AG04450 (cell line): ENCODE results near the gene TMEM232. TPM values are rescaled to one million over a fixed set of nuclear protein-coding genes. Genes with fewer than 3 reads are reported as not detected.
"Not testable (repeated sequence)": the region's sequence is repeated elsewhere in the genome, so short reads cannot be mapped to it uniquely, and the experiment has no call there.

Experiments
- CTCF ChIA-PET: fragments of 300-600, 350-600 bp; formaldehyde crosslinking; extraction: SDS; loops from one replicate; lab custom pipeline; 2022; ENCODE audit warnings: antibody characterized with exemption, inconsistent platforms; lab: Charles Lee
- POLR2A ChIA-PET: fragments of 350-600 bp; formaldehyde crosslinking; extraction: SDS; loops from one replicate; lab custom pipeline; 2021; ENCODE audit warnings: antibody characterized with exemption, inconsistent platforms; lab: Yijun Ruan, JAX
- DNase-seq: peaks from one replicate; pipeline ENCODE4 v3.0.0-alpha.2; 2011; ENCODE audit warnings: low read depth, low spot score
- H3K27ac ChIP-seq: one replicate; pipeline ENCODE4 v1.5.1; 2012; ENCODE audit warnings: low read depth, low read length, control low read depth
- H3K27me3 ChIP-seq: one replicate; pipeline ENCODE4 v1.6.0; 2012; ENCODE audit warnings: low read length; ENCODE audit not compliant: control insufficient read depth, insufficient read depth
- H3K4me3 ChIP-seq: 2 replicates; pipeline ENCODE4 v1.5.1; 2011; ENCODE audit warnings: mild to moderate bottlenecking, low read depth, low read length, control low read depth
- H3K9me3 ChIP-seq: 2 replicates; pipeline ENCODE4 v1.5.1; 2012; ENCODE audit warnings: low read length; ENCODE audit not compliant: control insufficient read depth, insufficient read depth
- polyA plus RNA-seq: library from polyadenylated mRNA; depleted of rRNA; stranded (reverse); fragments of >200 nt; gene quantifications from 2 replicates; pipeline ENCODE4 v1.2.3, GENCODE V29; 2011
- TF ChIP-seq, protein P1 (sequence below): IDR thresholded peaks from 2 replicates; pipeline ENCODE4 v1.5.1; 2011; ENCODE audit warnings: low read depth, low read length, control low read depth, inconsistent platforms

The TMEM232 gene
- polyA plus RNA-seq, 1 experiment, result 0.95 TPM

- POLR2A ChIA-PET, result no interaction called here
Observed at GRCh38 chr5:110681109-110681508, 45.4 kb downstream of the TMEM232 start.

DNA sequence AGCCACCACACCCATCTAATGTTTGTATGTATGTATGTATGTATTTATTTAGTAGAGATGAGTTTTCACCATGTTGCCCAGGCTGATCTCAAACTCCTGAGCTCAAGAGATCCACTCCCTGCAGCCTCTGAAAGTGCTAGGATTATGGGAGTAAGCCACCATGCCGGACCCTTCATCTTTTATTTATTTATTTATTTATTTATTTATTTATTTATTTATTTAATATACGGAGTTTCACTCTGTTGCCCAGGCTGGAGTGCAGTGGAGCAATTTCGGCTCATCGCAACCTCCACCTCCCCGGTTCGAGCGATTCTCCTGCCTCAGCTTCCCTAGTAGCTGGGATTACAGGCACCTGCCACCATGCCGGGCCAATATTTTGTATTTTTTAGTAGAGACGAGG lies 49.9 kb downstream of the TMEM232 start:
- H3K4me3 ChIP-seq, H3K9me3 ChIP-seq, H3K27me3 ChIP-seq, CTCF ChIA-PET, H3K27ac ChIP-seq, DNase-seq, POLR2A ChIA-PET: not testable (repeated sequence)

More at GRCh38 chr5:110681109-110681508, 45.4 kb downstream of the TMEM232 start:
- Histone ChIP-seq H3K9me3 (no peaks in the 10 kb centered on the region), H3K27me3 (no peaks in the 10 kb centered on the region), H3K4me3 (no peak overlapping the region), H3K27ac (no peak overlapping the region)
- CTCF ChIA-PET, result no interaction called here
- no peak for DNase-seq
- TF ChIP-seq, protein P1, sequence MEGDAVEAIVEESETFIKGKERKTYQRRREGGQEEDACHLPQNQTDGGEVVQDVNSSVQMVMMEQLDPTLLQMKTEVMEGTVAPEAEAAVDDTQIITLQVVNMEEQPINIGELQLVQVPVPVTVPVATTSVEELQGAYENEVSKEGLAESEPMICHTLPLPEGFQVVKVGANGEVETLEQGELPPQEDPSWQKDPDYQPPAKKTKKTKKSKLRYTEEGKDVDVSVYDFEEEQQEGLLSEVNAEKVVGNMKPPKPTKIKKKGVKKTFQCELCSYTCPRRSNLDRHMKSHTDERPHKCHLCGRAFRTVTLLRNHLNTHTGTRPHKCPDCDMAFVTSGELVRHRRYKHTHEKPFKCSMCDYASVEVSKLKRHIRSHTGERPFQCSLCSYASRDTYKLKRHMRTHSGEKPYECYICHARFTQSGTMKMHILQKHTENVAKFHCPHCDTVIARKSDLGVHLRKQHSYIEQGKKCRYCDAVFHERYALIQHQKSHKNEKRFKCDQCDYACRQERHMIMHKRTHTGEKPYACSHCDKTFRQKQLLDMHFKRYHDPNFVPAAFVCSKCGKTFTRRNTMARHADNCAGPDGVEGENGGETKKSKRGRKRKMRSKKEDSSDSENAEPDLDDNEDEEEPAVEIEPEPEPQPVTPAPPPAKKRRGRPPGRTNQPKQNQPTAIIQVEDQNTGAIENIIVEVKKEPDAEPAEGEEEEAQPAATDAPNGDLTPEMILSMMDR, result no peak

GRCh38 chr5:110665184-110665726 lies 61.2 kb downstream of the TMEM232 start:
- DNase-seq, result no peak
- POLR2A ChIA-PET, result no interaction called here
- Histone ChIP-seq H3K27ac (no peak overlapping the region), H3K9me3 (no peaks in the 10 kb centered on the region), H3K4me3 (no peak overlapping the region), H3K27me3 (no peaks in the 10 kb centered on the region)
- TF ChIP-seq, protein P1, result no peak
- CTCF ChIA-PET, result no interaction called here

GRCh38 chr5:110663525-110663924 lies 62.9 kb downstream of the TMEM232 start:
- Histone ChIP-seq H3K9me3 (no peaks in the 10 kb centered on the region), H3K4me3 (no peak overlapping the region), H3K27ac (no peak overlapping the region), H3K27me3 (no peaks in the 10 kb centered on the region)
- no peak for DNase-seq
- ChIA-PET CTCF (no interaction called here), POLR2A (no interaction called here)
- TF ChIP-seq, protein P1, result no peak

GRCh38 chr5:110658006-110658405 lies 68.5 kb downstream of the TMEM232 start:
- CTCF ChIA-PET, result no interaction called here
- Histone ChIP-seq H3K9me3 (no peaks in the 10 kb centered on the region), H3K27me3 (no peaks in the 10 kb centered on the region), H3K27ac (no peak overlapping the region), H3K4me3 (no peak overlapping the region)
- TF ChIP-seq, protein P1, result no peak
- POLR2A ChIA-PET, result no interaction called here
- DNase-seq, result no peak
